ENCODE data around the gene PPP1R7.
A peak's percentile ranks its signal among the peaks of the same experiment; 100 is the strongest.
"Not testable (repeated sequence)": the region's sequence is repeated elsewhere in the genome, so short reads cannot be mapped to it uniquely, and the experiment has no call there.

PPP1R7 gene

GRCh38 chr2:241149925-241150659 is at the start of gene PPP1R7:
TSS of gene PPP1R7 (plus strand) at chr2:241150467. CDS start at chr2:241150496, 29 bp downstream.
- no peak for TF ChIP-seq CTCF (conservative IDR thresholded peaks at IDR 0.05; ENCODE audit: low read depth, low read length)
- H4K20me1 ChIP-seq (ENCODE audit: insufficient read depth) = no peaks in the 10 kb centered on the region
- no peaks in the 10 kb centered on the region for H3K27me3 ChIP-seq (ENCODE audit: insufficient read depth, low read depth)
- peak within 1 kb of the TSS; percentile 93 for H3K4me2 ChIP-seq
- H3K4me1 ChIP-seq (ENCODE audit: low read depth, poor library complexity, severe bottlenecking) = peaks cover 8% of the 10 kb centered on the region
- no peaks in the 10 kb centered on the region for H3K36me3 ChIP-seq (ENCODE audit: insufficient read depth)
- no peak within 1 kb of the TSS for H3K27ac ChIP-seq
- H3K9ac ChIP-seq = peak within 1 kb of the TSS; percentile 61
- H2AFZ ChIP-seq (ENCODE audit: low read depth) = peak within 1 kb of the TSS; percentile 88
- peaks cover 14% of the 10 kb centered on the region; the same call in 1 of the 2 replicates for H3K79me2 ChIP-seq (ENCODE audit: insufficient read depth, low read depth)
- peak within 1 kb of the TSS; percentile 42 for H3K4me3 ChIP-seq (IDR thresholded peaks at IDR 0.05; ENCODE audit: insufficient read depth, low read depth, low read length)

- Histone ChIP-seq H3K27ac (peak within 1 kb of the TSS; percentile 43), H3K4me3 (IDR thresholded peaks at IDR 0.05; ENCODE audit: insufficient read depth, low read depth, low read length) (peak within 1 kb of the TSS; percentile 26), H3K27me3 (ENCODE audit: insufficient read depth, low read depth) (no peaks in the 10 kb centered on the region), H2AFZ (ENCODE audit: low read depth) (peak within 1 kb of the TSS; percentile 88), H4K20me1 (ENCODE audit: insufficient read depth) (no peaks in the 10 kb centered on the region), H3K79me2 (ENCODE audit: insufficient read depth, low read depth) (peaks cover 40% of the 10 kb centered on the region; the same call in 1 of the 2 replicates), H3K4me2 (peak within 1 kb of the TSS; percentile 88), H3K36me3 (ENCODE audit: insufficient read depth) (no peaks in the 10 kb centered on the region), H3K9ac (peak within 1 kb of the TSS; percentile 85), H3K4me1 (ENCODE audit: low read depth, poor library complexity, severe bottlenecking) (peaks cover 10% of the 10 kb centered on the region)
- TF ChIP-seq CTCF (conservative IDR thresholded peaks at IDR 0.05; ENCODE audit: low read depth, low read length) = no peak
Observed at GRCh38 chr2:241102239-241102803, 47.9 kb upstream of the PPP1R7 start, which contains the start of gene MTERF4. TSS of gene MTERF4 (minus strand) at chr2:241102287. CDS start at chr2:241102273, 14 bp downstream.

- H3K4me3 ChIP-seq (IDR thresholded peaks at IDR 0.05; ENCODE audit: insufficient read depth, low read depth, low read length) = no peak overlapping the region
- no peak overlapping the region for H3K27ac ChIP-seq
- no peaks in the 10 kb centered on the region for H3K27me3 ChIP-seq (ENCODE audit: insufficient read depth, low read depth)
- peak overlapping the region; percentile 88; the same call in 1 of the 2 replicates for H2AFZ ChIP-seq (ENCODE audit: low read depth)
- H3K4me2 ChIP-seq = peak overlapping the region; percentile 80
- H3K36me3 ChIP-seq (ENCODE audit: insufficient read depth) = no peaks in the 10 kb centered on the region
- H3K9ac ChIP-seq = peak overlapping the region; percentile 85; the same call in 1 of the 2 replicates
- no peak for TF ChIP-seq CTCF (conservative IDR thresholded peaks at IDR 0.05; ENCODE audit: low read depth, low read length)
- H3K4me1 ChIP-seq (ENCODE audit: low read depth, poor library complexity, severe bottlenecking) = peaks cover 10% of the 10 kb centered on the region
- peaks cover 34% of the 10 kb centered on the region; the same call in 1 of the 2 replicates for H3K79me2 ChIP-seq (ENCODE audit: insufficient read depth, low read depth)
- H4K20me1 ChIP-seq (ENCODE audit: insufficient read depth) = no peaks in the 10 kb centered on the region
Observed at GRCh38 chr2:241103176-241103595, 47.1 kb upstream of the PPP1R7 start.

- not testable (repeated sequence) for H3K4me1 ChIP-seq (ENCODE audit: low read depth, poor library complexity, severe bottlenecking); H2AFZ ChIP-seq (ENCODE audit: low read depth); H3K27me3 ChIP-seq (ENCODE audit: insufficient read depth, low read depth); H3K36me3 ChIP-seq (ENCODE audit: insufficient read depth); H3K27ac ChIP-seq; H3K9ac ChIP-seq; H3K4me2 ChIP-seq; H4K20me1 ChIP-seq (ENCODE audit: insufficient read depth); H3K4me3 ChIP-seq (IDR thresholded peaks at IDR 0.05; ENCODE audit: insufficient read depth, low read depth, low read length)
- H3K79me2 ChIP-seq (ENCODE audit: insufficient read depth, low read depth) = peaks cover 23% of the 10 kb centered on the region; the same call in 1 of the 2 replicates
Observed at GRCh38 chr2:241104611-241105010, 45.7 kb upstream of the PPP1R7 start.
